Measurements from ENCODE around the gene DNAJB2. TPM values are rescaled to one million over a fixed set of nuclear protein-coding genes. Genes with fewer than 3 reads are reported as not detected.

The DNAJB2 gene
- total RNA-seq, 4 donors from 2014 or later, result 34.7 to 69.4 (median 58.3) TPM

DNA sequence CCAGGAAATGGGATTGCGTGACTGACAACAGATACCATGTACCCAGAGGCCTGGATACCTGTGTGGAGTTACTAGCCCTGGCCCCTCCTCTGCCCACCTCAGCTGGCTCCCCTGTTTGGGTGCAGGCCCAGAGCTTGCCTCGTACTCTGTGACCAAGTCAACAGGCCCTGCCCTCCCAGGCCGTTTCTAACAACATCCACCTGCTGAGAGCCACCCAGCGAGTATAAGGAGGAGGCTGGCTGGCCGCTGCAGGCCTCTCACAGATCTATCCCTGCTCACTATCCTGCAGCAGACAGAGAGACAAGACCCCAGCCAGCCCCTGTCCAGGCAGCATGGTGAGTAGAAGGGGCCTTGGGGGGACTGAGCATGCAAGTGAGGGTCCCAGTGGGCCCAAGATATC, 12.9 kb upstream of the DNAJB2 start:
- TF ChIP-seq POLR2A (IDR thresholded peaks at IDR 0.05), result no peak
- no peak for TF ChIP-seq CTCF (IDR thresholded peaks at IDR 0.05)
- DNase-seq, result no peak

GRCh38 chr2:219266886-219267285, 12.3 kb upstream of the DNAJB2 start:
- TF ChIP-seq POLR2A (IDR thresholded peaks at IDR 0.05) (no peak), CTCF (IDR thresholded peaks at IDR 0.05) (no peak)
- Histone ChIP-seq H3K4me3 (no peak overlapping the region), H3K27me3 (no peaks in the 10 kb centered on the region), H3K4me1 (peaks cover 0 to 15% (median 0%) of the 10 kb centered on the region in 4 donors), H3K9me3 (no peaks in the 10 kb centered on the region), H3K36me3 (no peaks in the 10 kb centered on the region), H3K27ac (no peak overlapping the region)
- DNase-seq, result no peak

More for the DNA sequence above, 12.9 kb upstream of the DNAJB2 start:
- H3K27ac ChIP-seq, result no peak overlapping the region
- H3K36me3 ChIP-seq, result no peaks in the 10 kb centered on the region
- H3K4me1 ChIP-seq, result peaks cover 0 to 15% (median 0%) of the 10 kb centered on the region in 4 donors
- no peaks in the 10 kb centered on the region for H3K9me3 ChIP-seq
- no peak overlapping the region for H3K4me3 ChIP-seq
- H3K27me3 ChIP-seq, result no peaks in the 10 kb centered on the region

GRCh38 chr2:219268294-219268693, 10.9 kb upstream of the DNAJB2 start:
- DNase-seq, result no peak
- Histone ChIP-seq H3K4me3 (no peak overlapping the region), H3K27ac (no peak overlapping the region), H3K27me3 (no peaks in the 10 kb centered on the region), H3K9me3 (no peaks in the 10 kb centered on the region), H3K4me1 (peaks cover 0 to 15% (median 0%) of the 10 kb centered on the region in 4 donors), H3K36me3 (no peaks in the 10 kb centered on the region)
- TF ChIP-seq CTCF (IDR thresholded peaks at IDR 0.05) (no peak), POLR2A (IDR thresholded peaks at IDR 0.05) (no peak)

- Histone ChIP-seq H3K4me3 (no peak overlapping the region), H3K9me3 (no peaks in the 10 kb centered on the region), H3K36me3 (no peaks in the 10 kb centered on the region), H3K4me1 (peaks cover 0 to 15% (median 0%) of the 10 kb centered on the region in 4 donors), H3K27ac (peak overlapping the region in 2 of 4 donors; percentile 42 to 65), H3K27me3 (no peaks in the 10 kb centered on the region)
- TF ChIP-seq CTCF (IDR thresholded peaks at IDR 0.05) (no peak), POLR2A (IDR thresholded peaks at IDR 0.05) (no peak)
- peak in 2 of 3 donors; percentile 85 to 91 for DNase-seq
Observed at GRCh38 chr2:219269362-219270054, 9.7 kb upstream of the DNAJB2 start.

DNA sequence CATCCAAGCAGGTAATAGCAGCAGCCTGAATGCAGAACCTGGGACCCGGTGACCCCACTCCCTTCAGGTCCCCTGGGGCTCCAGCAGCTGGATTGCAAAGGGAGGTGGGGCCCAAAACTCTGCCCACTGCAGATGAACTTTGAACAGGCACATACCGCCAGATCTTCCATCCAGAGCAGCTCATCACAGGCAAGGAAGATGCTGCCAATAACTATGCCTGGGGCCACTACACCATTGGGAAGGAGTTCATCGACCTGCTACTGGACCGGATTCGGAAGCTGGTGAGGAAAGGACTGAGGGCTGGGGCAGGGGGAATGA, 9.2 kb upstream of the DNAJB2 start:
- Histone ChIP-seq H3K9me3 (no peaks in the 10 kb centered on the region), H3K36me3 (no peaks in the 10 kb centered on the region), H3K4me1 (peaks cover 0 to 15% (median 0%) of the 10 kb centered on the region in 4 donors), H3K27ac (peak overlapping the region in 1 of 4 donors; percentile 65), H3K27me3 (no peaks in the 10 kb centered on the region), H3K4me3 (no peak overlapping the region)
- TF ChIP-seq POLR2A (IDR thresholded peaks at IDR 0.05) (no peak), CTCF (IDR thresholded peaks at IDR 0.05) (no peak)
- no peak for DNase-seq
